GM18505 (cell line): ENCODE measurements around the gene EIF2B4.
"Not testable (repeated sequence)": the region's sequence is repeated elsewhere in the genome, so short reads cannot be mapped to it uniquely, and the experiment has no call there.

Source experiments
- ATAC-seq: cut with Tn5 transposase; IDR thresholded peaks from one replicate; pipeline ENCODE4 v1.9.1; 2021; ENCODE audit not compliant: unreplicated experiment
- POLR2A ChIP-seq: IDR thresholded peaks from 4 replicates; pipeline ENCODE4 v1.6.1; 2011; ENCODE audit warnings: borderline replicate concordance; ENCODE audit not compliant: insufficient read depth, insufficient read length; ENCODE audit errors: extremely low read depth

The EIF2B4 gene

DNA sequence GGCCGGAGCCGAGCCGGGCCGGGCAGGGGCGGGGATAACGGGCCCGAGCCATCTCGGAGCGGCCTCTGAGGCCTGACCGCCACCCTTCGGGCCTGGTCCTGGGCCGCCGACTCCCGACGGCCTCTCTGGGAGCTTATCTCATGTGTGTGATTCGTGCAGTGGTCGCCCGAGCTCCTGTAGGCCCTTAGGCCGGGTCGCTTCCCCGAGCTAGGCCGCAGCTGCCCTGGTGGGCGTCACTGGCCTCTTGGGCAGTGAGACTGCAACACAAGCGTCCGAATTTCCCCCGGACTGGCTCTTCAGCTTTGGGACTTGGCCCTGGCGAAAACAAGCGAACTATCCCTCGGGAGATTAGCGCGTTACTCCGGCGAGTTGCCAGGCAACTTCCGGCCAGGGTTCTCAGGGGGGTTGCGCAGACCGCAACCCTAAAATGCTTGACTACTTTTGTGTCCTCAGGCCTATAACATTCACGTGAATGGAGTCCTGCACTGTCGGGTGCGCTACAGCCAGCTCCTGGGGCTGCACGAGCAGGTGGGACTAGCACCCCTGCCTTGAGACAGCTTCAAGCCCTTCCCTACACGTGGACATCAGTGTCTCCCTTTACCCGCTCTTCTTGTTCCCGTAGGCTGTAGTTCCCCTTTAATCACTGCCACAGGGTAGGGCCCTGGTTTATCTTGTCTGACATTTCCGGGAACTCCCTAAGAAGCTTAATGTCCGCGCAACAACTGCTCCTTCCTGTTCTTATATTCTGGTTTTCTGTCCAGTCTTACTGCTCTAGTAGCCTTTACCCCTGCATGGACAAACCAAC, 880 bp upstream of the EIF2B4 start:
- ATAC-seq = peak; percentile 34
- peak; percentile 60 for TF ChIP-seq POLR2A

DNA sequence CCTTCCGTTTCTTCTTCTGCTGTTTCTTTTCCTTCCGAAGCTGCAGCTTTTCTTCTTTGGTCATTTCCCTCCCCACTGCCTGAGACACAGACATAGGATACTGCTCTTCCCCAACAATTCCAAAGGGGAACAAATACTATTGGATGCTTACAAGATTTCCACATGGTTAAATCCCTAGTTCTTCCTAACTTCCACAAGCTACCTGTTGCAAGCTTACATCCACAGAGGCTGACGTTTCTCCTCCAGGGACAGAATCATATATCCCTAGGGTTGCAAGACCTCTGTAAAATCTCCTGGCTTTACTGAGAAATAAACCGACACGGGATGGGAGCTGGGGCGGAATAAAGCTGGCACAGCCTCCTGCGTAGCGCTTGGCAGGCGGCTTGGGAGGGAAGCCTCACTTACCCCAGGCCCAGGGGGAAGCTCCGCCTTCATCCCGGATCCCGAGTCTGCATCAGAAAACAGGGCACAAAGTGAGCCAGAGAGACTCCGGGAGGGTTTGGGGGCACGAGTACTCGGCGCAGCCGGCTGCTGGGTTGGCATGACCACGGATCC, 590 bp downstream of the EIF2B4 start:
- ATAC-seq = peak; percentile 4
- no peak for TF ChIP-seq POLR2A

GRCh38 chr2:27363933-27364332, 6.2 kb downstream of the EIF2B4 start:
- no peak for ATAC-seq
- no peak for TF ChIP-seq POLR2A

DNA sequence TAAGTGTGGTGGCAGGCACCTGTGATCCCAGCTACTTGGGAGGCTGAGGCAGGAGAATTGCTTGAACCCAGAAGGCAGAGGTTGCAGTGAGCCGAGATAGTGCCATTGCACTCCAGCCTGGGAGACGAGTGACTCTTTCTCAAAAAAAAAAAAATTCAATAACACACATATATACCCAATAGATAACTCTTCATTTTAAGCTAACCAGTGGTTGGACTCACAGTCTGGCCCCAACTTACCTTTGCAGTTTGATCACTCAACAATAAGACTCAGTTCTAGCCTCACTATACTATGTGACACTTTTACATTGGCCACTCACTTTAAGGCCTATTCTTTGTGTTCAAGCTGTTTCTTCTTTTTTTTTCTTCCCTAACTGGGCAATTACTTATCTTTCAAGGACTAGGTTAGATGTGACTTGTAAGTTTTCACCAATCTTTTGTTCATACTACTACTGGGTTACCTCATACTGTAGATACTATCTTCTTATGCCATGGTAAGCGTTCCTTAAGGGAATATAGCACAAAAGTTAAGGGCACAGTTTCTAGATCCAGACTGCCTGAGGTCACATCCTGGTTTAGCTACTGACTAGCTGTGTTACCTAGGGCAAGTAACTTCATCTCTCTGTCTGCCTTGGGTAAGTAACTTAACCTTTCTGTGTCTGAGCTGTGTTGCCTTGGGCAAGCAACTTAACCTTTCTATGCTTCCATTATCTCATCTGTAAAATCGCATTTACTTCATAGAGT, 7.3 kb downstream of the EIF2B4 start:
- no peak for ATAC-seq
- no peak for TF ChIP-seq POLR2A

- TF ChIP-seq POLR2A = peak; percentile 66
- ATAC-seq = peak; percentile 80
Measured at GRCh38 chr2:27356382-27357181, 13.6 kb downstream of the EIF2B4 start, which contains the start of gene GTF3C2. Gene GTF3C2 (minus strand): TSS chr2:27356764. CDS start chr2:27343554, 13,210 bp downstream.

GRCh38 chr2:27356056-27356381, 14.1 kb downstream of the EIF2B4 start:
- peak; percentile 33 for ATAC-seq
- TF ChIP-seq POLR2A = no peak

- TF ChIP-seq POLR2A = no peak
- no peak for ATAC-seq
Measured at GRCh38 chr2:27354597-27354927, 15.6 kb downstream of the EIF2B4 start.

GRCh38 chr2:27353762-27354596, 16.2 kb downstream of the EIF2B4 start:
- TF ChIP-seq POLR2A = no peak
- no peak for ATAC-seq

DNA sequence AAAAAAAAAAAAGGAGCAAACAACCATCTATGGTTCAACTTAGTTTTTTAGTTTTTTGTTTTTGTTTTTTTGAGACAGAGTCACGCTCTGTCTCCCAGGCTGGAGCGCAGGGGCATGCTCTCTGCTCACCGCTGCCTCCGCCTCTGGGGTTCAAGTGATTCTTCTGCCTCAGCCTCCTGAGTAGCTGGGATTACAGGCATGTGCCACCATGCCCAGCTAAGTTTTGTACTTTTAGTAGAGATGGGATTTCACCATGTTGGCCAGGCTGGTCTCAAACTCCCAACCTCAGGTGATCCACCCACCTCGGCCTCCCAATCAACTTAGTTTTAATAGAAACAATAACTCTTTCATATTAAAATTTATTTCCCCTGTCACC, 16.8 kb downstream of the EIF2B4 start:
- not testable (repeated sequence) for ATAC-seq

DNA sequence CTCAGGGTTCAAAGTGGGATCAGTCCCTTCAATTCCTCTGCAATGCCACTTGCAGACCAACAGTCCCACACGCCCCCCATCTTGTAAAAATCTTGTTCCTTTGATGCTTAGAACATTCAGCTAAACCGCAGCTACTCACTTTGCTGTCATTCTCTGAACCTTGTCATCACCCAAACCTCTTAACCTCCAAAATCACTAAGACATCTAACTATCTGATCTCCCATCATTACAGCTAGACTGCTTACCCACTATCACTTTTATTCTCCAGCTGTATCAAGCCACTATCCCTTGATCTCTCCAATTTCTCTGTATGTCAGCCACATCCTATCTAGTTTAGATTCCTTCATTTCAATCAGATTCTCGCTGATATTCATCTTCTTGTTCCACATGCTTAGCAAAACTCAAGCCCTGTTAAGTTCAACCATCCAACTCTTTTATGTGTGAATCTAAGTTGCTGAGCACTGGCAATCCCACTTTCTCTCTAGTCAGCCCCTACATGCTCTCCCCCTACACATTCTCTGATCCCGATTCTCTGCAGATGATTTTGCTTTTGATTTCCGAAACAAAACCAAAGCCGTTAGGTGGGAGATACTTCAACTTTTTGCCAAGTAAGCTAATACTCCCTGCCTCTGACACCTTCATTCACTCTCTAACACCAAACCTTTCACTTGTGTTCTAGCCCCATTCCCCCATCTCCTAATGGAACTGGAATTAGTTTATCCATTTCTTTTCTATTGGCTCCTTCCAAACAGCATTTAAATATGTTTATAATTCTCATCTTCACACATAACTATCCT, 18.1 kb downstream of the EIF2B4 start:
- no peak for TF ChIP-seq POLR2A
- ATAC-seq = no peak

DNA sequence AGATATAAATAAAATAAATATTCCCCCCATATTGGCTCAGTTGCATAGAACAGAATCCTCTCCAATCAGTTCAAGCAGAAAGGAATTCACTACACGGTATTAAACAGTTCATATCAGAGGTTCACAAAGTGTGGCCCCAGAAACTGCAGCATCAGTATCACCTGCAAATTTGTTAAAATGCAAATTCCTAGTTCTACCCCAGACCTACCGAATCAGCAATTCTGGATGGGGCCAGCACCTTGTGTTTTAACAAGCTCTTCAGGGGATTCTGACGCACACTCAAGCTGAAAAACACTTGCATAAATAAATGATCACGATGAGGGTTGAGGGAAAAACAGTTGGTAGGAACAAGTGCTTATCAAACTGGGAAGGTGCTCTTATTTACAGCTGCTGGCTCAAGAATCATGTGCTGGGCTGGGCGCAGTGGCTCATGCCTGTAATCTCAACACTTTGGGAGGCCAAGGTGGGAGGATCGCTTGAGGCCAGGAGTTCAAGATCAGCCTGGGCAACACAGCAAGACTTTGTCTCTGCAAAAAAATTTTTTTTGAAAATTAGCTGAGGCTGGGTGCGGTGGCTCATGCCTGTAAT, 19.9 kb downstream of the EIF2B4 start:
- TF ChIP-seq POLR2A = no peak
- no peak for ATAC-seq

DNA sequence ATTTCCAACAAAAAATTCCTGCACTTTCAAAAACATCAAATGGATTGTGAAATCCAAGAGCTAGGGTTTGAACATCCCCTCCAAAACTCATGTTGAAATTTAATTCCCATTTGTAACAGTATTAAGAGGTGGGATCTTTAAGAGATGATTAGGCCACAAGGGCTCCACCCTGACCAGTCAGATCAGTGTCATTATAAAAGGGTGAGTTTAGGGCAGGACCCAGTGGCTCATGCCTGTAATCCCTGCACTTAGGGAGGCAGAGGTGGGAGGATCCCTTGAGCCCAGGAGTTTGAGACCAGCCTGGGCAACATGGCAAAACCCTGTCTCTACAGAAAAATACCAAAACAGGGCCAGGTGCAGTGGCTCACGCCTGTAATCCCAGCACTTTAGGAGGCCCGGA, 22.5 kb downstream of the EIF2B4 start:
- ATAC-seq = no peak
- no peak for TF ChIP-seq POLR2A
